ENCODE data around the gene LHFPL6. TPM values are rescaled to one million over a fixed set of nuclear protein-coding genes. Genes with fewer than 3 reads are reported as not detected.

Gene LHFPL6
- total and polyA plus RNA-seq, 9 of the 15 experiments (the other 6 are each of a cell fraction or from before 2014, with no cell fraction given), result 0.18 TPM; not detected in 8

GRCh38 chr13:39588384-39588783, 14.6 kb downstream of the LHFPL6 start:
- no TSS peak for BruUV-seq (replicated peaks)
- intact Hi-C loops (cut with micrococcal nuclease) (no loop called here), in situ Hi-C loops (cut with MboI) (no loop called here)
- ATAC-seq (no peak), DNase-seq (ENCODE audit: extremely low read depth in 1 of 4, low spot score in 3 of 4) (no peak), FAIRE-seq (no peak)
- no peak overlapping the region for H3K27ac ChIP-seq (ENCODE audit: extremely low read depth, low read depth, low read length)
- no peaks in the 10 kb centered on the region for H4K20me1 ChIP-seq (replicated peaks; ENCODE audit: control insufficient read depth, insufficient read depth, low read length)
- no peaks in the 10 kb centered on the region for H3K79me2 ChIP-seq (ENCODE audit: control insufficient read depth, insufficient read depth, low read length)
- no peaks in the 10 kb centered on the region for H3K4me1 ChIP-seq (replicated peaks in 1 of 2; ENCODE audit: control insufficient read depth in 2 of 2, insufficient read depth in 2 of 2, low read length in 2 of 2)
- H3K4me3 ChIP-seq, result no peak overlapping the region
- no peak overlapping the region for H3K4me2 ChIP-seq (ENCODE audit: insufficient read depth, low read length)
- H3K9ac ChIP-seq (ENCODE audit: insufficient read depth in 1 of 2, low read depth in 2 of 2, low read length in 2 of 2), result no peak overlapping the region
- WGBS (ENCODE audit: insufficient coverage, low coverage, missing lambda C conversion rate), result 0% methylated on average over 2 of the region's 2 CpGs
- no peaks in the 10 kb centered on the region for H3K9me1 ChIP-seq (ENCODE audit: control insufficient read depth, insufficient read depth, low read length)
- no peaks in the 10 kb centered on the region for H3K36me3 ChIP-seq (ENCODE audit: control insufficient read depth, insufficient read depth, low read length)
- no peak overlapping the region for H2AFZ ChIP-seq (ENCODE audit: low read depth, low read length)
- TF ChIP-seq NR2F6 (CRISPR knock-in tag; IDR thresholded peaks at IDR 0.05), result no peak
- TF ChIP-seq NCOA2 (IDR thresholded peaks at IDR 0.05; ENCODE audit: partially characterized antibody in 2 of 2), result no peak
- TF ChIP-seq, protein P1, sequence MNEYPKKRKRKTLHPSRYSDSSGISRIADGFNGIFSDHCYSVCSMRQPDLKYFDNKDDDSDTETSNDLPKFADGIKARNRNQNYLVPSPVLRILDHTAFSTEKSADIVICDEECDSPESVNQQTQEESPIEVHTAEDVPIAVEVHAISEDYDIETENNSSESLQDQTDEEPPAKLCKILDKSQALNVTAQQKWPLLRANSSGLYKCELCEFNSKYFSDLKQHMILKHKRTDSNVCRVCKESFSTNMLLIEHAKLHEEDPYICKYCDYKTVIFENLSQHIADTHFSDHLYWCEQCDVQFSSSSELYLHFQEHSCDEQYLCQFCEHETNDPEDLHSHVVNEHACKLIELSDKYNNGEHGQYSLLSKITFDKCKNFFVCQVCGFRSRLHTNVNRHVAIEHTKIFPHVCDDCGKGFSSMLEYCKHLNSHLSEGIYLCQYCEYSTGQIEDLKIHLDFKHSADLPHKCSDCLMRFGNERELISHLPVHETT (CRISPR knock-in tag; conservative IDR thresholded peaks at IDR 0.05 in 1 of 2, IDR thresholded peaks at IDR 0.05 in 1 of 2), result no peak
- TF ChIP-seq PKNOX1 (IDR thresholded peaks at IDR 0.05), result no peak
- TF ChIP-seq KLF6 (CRISPR knock-in tag; IDR thresholded peaks at IDR 0.05; ENCODE audit: borderline replicate concordance), result no peak
- TF ChIP-seq ZNF551 (CRISPR knock-in tag; IDR thresholded peaks at IDR 0.05), result no peak
- no peak for TF ChIP-seq FOXM1 (IDR thresholded peaks at IDR 0.05; ENCODE audit: low read depth)
- no peak for TF ChIP-seq FOXM1 (CRISPR knock-in tag; IDR thresholded peaks at IDR 0.05; ENCODE audit: low read depth)
- TF ChIP-seq POLR2G (IDR thresholded peaks at IDR 0.05; ENCODE audit: low read depth, low read length), result no peak
- no peak for TF ChIP-seq CBX2 (IDR thresholded peaks at IDR 0.05; ENCODE audit: insufficient read depth, low read length, poor library complexity, severe bottlenecking)
- TF ChIP-seq ZNF707 (CRISPR knock-in tag; conservative IDR thresholded peaks at IDR 0.05), result no peak
- TF ChIP-seq, protein P2, sequence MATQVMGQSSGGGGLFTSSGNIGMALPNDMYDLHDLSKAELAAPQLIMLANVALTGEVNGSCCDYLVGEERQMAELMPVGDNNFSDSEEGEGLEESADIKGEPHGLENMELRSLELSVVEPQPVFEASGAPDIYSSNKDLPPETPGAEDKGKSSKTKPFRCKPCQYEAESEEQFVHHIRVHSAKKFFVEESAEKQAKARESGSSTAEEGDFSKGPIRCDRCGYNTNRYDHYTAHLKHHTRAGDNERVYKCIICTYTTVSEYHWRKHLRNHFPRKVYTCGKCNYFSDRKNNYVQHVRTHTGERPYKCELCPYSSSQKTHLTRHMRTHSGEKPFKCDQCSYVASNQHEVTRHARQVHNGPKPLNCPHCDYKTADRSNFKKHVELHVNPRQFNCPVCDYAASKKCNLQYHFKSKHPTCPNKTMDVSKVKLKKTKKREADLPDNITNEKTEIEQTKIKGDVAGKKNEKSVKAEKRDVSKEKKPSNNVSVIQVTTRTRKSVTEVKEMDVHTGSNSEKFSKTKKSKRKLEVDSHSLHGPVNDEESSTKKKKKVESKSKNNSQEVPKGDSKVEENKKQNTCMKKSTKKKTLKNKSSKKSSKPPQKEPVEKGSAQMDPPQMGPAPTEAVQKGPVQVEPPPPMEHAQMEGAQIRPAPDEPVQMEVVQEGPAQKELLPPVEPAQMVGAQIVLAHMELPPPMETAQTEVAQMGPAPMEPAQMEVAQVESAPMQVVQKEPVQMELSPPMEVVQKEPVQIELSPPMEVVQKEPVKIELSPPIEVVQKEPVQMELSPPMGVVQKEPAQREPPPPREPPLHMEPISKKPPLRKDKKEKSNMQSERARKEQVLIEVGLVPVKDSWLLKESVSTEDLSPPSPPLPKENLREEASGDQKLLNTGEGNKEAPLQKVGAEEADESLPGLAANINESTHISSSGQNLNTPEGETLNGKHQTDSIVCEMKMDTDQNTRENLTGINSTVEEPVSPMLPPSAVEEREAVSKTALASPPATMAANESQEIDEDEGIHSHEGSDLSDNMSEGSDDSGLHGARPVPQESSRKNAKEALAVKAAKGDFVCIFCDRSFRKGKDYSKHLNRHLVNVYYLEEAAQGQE (IDR thresholded peaks at IDR 0.05; ENCODE audit: borderline replicate concordance), result no peak
- TF ChIP-seq, protein P2 (CRISPR knock-in tag; IDR thresholded peaks at IDR 0.05; ENCODE audit: low read depth), result no peak
- POLR2A ChIA-PET, result no interaction called here
- H3K9me3 ChIP-seq (replicated peaks; ENCODE audit: control insufficient read depth, insufficient read depth, low read depth, low read length), result no peaks in the 10 kb centered on the region
- H3K27me3 ChIP-seq (ENCODE audit: control insufficient read depth in 2 of 2, insufficient read depth in 2 of 2, low read length in 2 of 2), result no peaks in the 10 kb centered on the region
- CTCF ChIA-PET (ENCODE audit: low intra/inter-chr PET ratio), result no interaction called here
